Tibial nerve (tissue), 4 donors: ENCODE results near the gene ACBD7. TPM values are rescaled to one million over a fixed set of nuclear protein-coding genes. Genes with fewer than 3 reads are reported as not detected.

Source experiments
- DNase-seq, 2 donors: peaks; one replicate each; pipeline ENCODE4 v3.0.0-alpha.2; 2019; ENCODE audit warnings: low spot score in 2 of 2
- H3K27ac ChIP-seq, 4 donors: fragments of 200-600 bp; sonication (generic) in 3 of 4; one replicate each; pipeline ENCODE4 v1.5.1; 2017 to 2019; ENCODE audit warnings: mild to moderate bottlenecking in 1 of 4
- H3K27me3 ChIP-seq, 2 donors: fragments of 200-600 bp; sonication (generic) in 1 of 2; one replicate each; pipeline versions ENCODE4 v1.5.1 to v1.6.0; 2017 to 2019
- H3K36me3 ChIP-seq, 3 donors: fragments of 200-600 bp; sonication (generic); one replicate each; pipeline ENCODE4 v1.5.1; 2018 to 2019
- H3K4me1 ChIP-seq, 4 donors: fragments of 200-600 bp; sonication (generic) in 3 of 4; one replicate each; pipeline ENCODE4 v1.5.1; 2017 to 2019
- H3K4me3 ChIP-seq, 4 donors: fragments of 200-600 bp; sonication (generic) in 3 of 4; one replicate each; pipeline ENCODE4 v1.5.1; 2017 to 2019; ENCODE audit warnings: mild to moderate bottlenecking in 1 of 4, moderate library complexity in 1 of 4
- H3K9me3 ChIP-seq, 4 donors: fragments of 200-600 bp; sonication (generic) in 3 of 4; one replicate each; pipeline ENCODE4 v1.5.1; 2017 to 2019
- EP300 ChIP-seq, 2 donors: sonication (generic); formaldehyde crosslinking; IDR thresholded peaks; one replicate each; pipeline ENCODE4 v1.6.1; 2017; ENCODE audit warnings: antibody characterized with exemption in 2 of 2, mild to moderate bottlenecking in 1 of 2
- POLR2A ChIP-seq, 2 donors: fragments of 450-650 bp; IDR thresholded peaks; one replicate each; pipeline ENCODE4 v1.6.1; 2017; ENCODE audit warnings: antibody characterized with exemption in 2 of 2, mild to moderate bottlenecking in 2 of 2, moderate library complexity in 2 of 2
- WGBS, 2 donors: methylation state at CpG; one replicate each; pipeline ENCODE4 v1.1.5; 2018; 5-methylcytosine and 5-hydroxymethylcytosine counted together
- total RNA-seq, 4 donors: library from RNA; depleted of rRNA; stranded (reverse); fragments of >200 nt; gene quantifications; one replicate each; pipeline ENCODE4 v1.1.0, GENCODE V29; 2016
- TF ChIP-seq, protein P1 (sequence below), 5 experiments: fragments of 200-600 bp in 3 of 5; fragments of 450-650 bp in 2 of 5; sonication (generic) in 3 of 5; IDR thresholded peaks; one replicate each; pipeline ENCODE4 v1.5.1; 2016 to 2019; ENCODE audit warnings: antibody characterized with exemption in 5 of 5, mild to moderate bottlenecking in 3 of 5, moderate library complexity in 2 of 5

The ACBD7 gene
- 10 to 100 TPM in 2 of 4 donors, 1 to 10 TPM in 2; 1.5 to 12.0 (median 7.4) TPM for total RNA-seq

DNA sequence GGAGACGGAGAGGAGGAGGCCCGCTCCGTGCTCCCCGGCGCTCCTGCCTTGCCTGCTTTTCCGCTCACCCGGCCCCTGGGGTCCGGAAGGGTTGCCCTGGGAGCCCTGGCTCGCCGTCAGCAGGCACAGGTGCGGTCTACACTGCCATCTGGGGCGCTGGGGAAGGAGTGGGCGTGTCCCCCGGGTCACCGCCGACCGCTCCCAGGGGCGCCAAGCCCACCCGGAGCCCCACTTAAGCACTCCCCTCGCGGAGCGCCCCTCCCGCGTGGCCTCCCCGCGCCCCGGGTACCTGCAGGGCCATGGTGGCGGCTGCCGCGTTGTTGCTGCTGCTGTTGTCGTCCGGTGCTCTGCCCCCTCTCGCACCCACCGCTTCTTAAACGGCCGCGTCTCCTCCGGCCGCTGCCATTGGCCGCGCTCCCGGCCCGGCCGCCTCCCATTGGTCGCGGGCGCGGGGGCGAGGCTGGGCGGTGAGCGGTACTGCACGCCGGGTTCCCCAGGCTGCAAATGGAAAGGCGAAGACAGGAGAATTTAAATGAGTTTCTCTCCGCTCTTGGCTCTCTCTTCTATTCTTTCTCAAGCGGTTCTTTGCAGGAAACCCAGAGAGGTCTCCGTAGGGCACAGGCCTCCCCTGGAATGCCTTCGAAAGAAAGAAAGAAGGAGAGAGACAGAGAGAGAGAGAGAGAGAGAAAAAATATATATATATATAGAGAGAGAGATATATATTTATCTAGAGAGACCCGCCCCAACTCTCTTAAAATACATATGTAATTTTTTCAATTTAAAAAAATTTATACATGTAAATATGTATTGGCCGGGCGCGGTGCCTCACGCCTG lies at the start of gene ACBD7:
Gene ACBD7, minus strand, starts transcription at position 349 of the 834 bp plus-strand sequence. Its CDS starts 48 bp downstream, at position 301.
- Histone ChIP-seq H3K4me1 (peaks cover 0 to 23% (median 1%) of the 10 kb centered on the region in 4 donors), H3K4me3 (peak within 1 kb of the TSS; percentile 44 to 60 (median 54)), H3K27me3 (no peaks in the 10 kb centered on the region), H3K9me3 (no peaks in the 10 kb centered on the region), H3K27ac (peak within 1 kb of the TSS in 3 of 4 donors; percentile 22 to 80 (median 37)), H3K36me3 (no peaks in the 10 kb centered on the region)
- peak in 1 of 2 donors; percentile 42 for TF ChIP-seq EP300 (IDR thresholded peaks at IDR 0.05)
- peak in 1 of 2 donors; percentile 34 for TF ChIP-seq POLR2A (IDR thresholded peaks at IDR 0.05)
- TF ChIP-seq, protein P1, sequence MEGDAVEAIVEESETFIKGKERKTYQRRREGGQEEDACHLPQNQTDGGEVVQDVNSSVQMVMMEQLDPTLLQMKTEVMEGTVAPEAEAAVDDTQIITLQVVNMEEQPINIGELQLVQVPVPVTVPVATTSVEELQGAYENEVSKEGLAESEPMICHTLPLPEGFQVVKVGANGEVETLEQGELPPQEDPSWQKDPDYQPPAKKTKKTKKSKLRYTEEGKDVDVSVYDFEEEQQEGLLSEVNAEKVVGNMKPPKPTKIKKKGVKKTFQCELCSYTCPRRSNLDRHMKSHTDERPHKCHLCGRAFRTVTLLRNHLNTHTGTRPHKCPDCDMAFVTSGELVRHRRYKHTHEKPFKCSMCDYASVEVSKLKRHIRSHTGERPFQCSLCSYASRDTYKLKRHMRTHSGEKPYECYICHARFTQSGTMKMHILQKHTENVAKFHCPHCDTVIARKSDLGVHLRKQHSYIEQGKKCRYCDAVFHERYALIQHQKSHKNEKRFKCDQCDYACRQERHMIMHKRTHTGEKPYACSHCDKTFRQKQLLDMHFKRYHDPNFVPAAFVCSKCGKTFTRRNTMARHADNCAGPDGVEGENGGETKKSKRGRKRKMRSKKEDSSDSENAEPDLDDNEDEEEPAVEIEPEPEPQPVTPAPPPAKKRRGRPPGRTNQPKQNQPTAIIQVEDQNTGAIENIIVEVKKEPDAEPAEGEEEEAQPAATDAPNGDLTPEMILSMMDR (IDR thresholded peaks at IDR 0.05), result peak; percentile 53 to 73 (median 55)
- WGBS, 2 donors, result 6 to 7% methylated on average over 54 to 63 of the region's 63 CpGs
- DNase-seq, result peak; percentile 52 to 54

DNA sequence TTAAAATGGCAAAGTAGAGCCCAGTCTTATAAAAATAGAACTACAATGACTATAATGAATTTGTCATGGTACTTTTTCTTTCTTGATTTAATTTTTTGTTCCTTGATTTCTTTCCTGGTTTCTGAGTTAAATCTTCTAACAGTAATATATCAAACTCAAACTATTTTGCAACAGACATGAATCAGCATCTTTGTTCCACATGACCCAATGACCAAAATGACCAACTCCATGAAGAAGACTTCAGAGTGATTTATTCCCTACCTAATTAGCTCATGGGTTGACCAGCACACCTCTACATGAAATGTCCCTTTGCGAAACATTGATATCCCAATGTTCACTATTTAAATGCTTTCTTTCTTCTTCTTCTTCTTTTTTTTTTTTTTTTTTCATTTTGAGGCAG lies 49.1 kb upstream of the ACBD7 start:
- Histone ChIP-seq H3K9me3 (no peaks in the 10 kb centered on the region), H3K27ac (no peak overlapping the region), H3K36me3 (peaks cover 0 to 46% (median 18%) of the 10 kb centered on the region in 3 donors), H3K4me1 (peaks cover 0 to 17% (median 0%) of the 10 kb centered on the region in 4 donors), H3K27me3 (no peaks in the 10 kb centered on the region), H3K4me3 (no peak overlapping the region)
- no peak for DNase-seq
- TF ChIP-seq, protein P1 (IDR thresholded peaks at IDR 0.05), result no peak
- TF ChIP-seq POLR2A (IDR thresholded peaks at IDR 0.05), result no peak
- TF ChIP-seq EP300 (IDR thresholded peaks at IDR 0.05), result no peak
- WGBS, 2 donors, result 93 to 97% methylated on average over 1 of the region's 1 CpG

DNA sequence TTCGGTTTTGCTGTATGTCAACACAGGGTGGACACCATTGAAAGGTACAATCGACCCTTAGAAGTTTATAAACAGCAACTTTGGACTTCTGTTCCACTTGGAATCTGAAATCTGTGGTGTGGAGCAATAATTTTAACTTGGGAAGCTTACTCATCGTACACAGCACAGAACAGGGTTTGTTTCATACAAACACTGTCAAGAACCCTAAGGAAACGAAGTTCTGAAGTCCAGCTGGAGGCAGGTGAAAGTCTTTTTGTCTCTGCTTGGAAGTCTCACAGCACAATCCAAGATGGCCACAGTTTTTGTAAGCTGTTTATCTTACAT lies 48.4 kb upstream of the ACBD7 start:
- H3K27ac ChIP-seq, result no peak overlapping the region
- peaks cover 0 to 12% (median 0%) of the 10 kb centered on the region in 4 donors for H3K4me1 ChIP-seq
- TF ChIP-seq POLR2A (IDR thresholded peaks at IDR 0.05) (no peak), EP300 (IDR thresholded peaks at IDR 0.05) (no peak)
- TF ChIP-seq, protein P1 (IDR thresholded peaks at IDR 0.05), result no peak
- DNase-seq, result no peak
- no peaks in the 10 kb centered on the region for H3K9me3 ChIP-seq
- peaks cover under 1 to 53% (median 19%) of the 10 kb centered on the region in 3 donors for H3K36me3 ChIP-seq
- 68 to 74% methylated on average over 4 of the region's 4 CpGs for WGBS, 2 donors
- no peak overlapping the region for H3K4me3 ChIP-seq
- no peaks in the 10 kb centered on the region for H3K27me3 ChIP-seq

DNA sequence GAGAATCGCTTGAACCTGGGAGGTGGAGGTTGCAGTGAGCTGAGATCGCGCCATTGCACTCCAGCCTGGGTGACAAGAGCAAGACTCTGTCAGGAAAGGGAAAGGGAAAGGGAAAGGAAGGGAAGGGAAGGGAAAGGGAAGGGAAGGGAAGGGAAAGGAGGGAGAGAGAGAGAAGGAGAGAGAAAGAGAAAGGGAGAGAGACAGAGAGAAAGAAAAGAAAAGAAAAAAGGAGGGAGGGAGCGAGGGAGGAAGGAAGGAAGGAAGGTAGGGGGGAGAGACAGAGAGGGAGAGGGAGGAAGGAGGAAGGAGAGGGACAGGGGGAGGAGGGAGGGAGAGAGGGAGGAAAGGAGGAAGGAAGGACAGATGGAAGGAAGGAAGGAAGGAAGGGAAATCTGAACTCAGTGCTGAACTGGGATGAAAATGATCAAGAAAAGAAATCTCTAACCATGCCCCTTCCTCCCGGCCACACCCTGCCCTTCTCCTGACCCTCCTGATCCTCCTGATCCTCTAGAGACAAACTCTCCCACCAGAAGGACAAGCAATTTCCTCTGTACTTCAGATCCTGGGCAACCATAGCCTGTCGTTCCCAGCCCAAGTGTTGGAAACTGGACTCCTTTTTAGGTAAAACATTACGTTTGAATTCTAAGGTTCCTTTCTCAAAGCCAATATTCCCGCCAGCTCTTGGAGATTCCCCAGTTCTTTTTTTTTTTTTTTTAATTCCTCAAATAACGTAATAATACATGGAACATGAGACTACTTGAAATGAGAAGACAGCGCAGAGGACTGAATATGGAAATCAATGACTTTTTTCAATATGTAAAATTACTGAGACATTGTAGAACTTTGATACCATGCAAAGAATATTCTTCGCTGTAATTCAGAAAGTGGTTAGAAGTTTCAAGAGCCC lies 47.8 kb upstream of the ACBD7 start:
- peaks cover 0 to 6% (median 0%) of the 10 kb centered on the region in 4 donors for H3K4me1 ChIP-seq
- no peaks in the 10 kb centered on the region for H3K9me3 ChIP-seq
- H3K27me3 ChIP-seq, result no peaks in the 10 kb centered on the region
- WGBS, 2 donors, result 87 to 88% methylated on average over 11 of the region's 11 CpGs
- no peak for TF ChIP-seq POLR2A (IDR thresholded peaks at IDR 0.05)
- TF ChIP-seq, protein P1 (IDR thresholded peaks at IDR 0.05), result no peak
- no peak for TF ChIP-seq EP300 (IDR thresholded peaks at IDR 0.05)
- DNase-seq, result no peak
- no peak overlapping the region for H3K27ac ChIP-seq
- H3K36me3 ChIP-seq, result peaks cover 3 to 59% (median 19%) of the 10 kb centered on the region in 3 donors
- no peak overlapping the region for H3K4me3 ChIP-seq
